Thyroid gland (tissue), 4 donors: ENCODE results near the gene NDUFS3.

Experiments used
- POLR2A ChIP-seq, 2 donors: fragments of 450-650 bp; IDR thresholded peaks; one replicate each; pipeline ENCODE4 v1.6.1; 2017; ENCODE audit warnings: antibody characterized with exemption in 2 of 2, mild to moderate bottlenecking in 2 of 2, moderate library complexity in 1 of 2
- TF ChIP-seq, protein P1 (sequence below), 6 experiments: fragments of 200-600 bp in 3 of 6; fragments of 450-650 bp in 3 of 6; sonication (generic) in 3 of 6; IDR thresholded peaks; one replicate each; pipeline ENCODE4 v1.5.1; 2016 to 2019; ENCODE audit warnings: antibody characterized with exemption in 6 of 6, mild to moderate bottlenecking in 2 of 6, inconsistent platforms in 1 of 6, moderate library complexity in 1 of 6

DNA sequence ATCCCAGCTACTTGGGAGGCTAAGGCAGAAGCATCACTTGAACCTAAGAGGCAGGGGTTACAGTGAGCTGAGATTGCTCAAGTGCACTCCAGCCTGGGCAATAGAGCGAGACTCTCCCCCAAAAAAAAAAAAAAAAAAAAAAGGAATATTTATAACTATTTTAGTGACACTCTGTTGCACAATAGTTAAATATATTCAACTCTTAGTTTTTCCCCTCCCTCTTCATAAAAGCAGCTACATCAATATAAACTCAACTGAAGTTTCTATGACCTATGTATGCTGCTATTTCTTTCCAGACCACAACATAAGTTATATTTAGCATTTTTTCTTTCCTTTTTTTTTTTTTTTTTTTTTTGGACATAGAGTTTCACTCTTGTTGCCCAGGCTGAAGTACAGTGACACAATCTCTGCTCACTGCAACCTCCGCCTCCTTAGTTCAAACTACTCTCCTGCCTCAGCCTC, 45.2 kb upstream of the NDUFS3 start:
- TF ChIP-seq, protein P1, sequence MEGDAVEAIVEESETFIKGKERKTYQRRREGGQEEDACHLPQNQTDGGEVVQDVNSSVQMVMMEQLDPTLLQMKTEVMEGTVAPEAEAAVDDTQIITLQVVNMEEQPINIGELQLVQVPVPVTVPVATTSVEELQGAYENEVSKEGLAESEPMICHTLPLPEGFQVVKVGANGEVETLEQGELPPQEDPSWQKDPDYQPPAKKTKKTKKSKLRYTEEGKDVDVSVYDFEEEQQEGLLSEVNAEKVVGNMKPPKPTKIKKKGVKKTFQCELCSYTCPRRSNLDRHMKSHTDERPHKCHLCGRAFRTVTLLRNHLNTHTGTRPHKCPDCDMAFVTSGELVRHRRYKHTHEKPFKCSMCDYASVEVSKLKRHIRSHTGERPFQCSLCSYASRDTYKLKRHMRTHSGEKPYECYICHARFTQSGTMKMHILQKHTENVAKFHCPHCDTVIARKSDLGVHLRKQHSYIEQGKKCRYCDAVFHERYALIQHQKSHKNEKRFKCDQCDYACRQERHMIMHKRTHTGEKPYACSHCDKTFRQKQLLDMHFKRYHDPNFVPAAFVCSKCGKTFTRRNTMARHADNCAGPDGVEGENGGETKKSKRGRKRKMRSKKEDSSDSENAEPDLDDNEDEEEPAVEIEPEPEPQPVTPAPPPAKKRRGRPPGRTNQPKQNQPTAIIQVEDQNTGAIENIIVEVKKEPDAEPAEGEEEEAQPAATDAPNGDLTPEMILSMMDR (IDR thresholded peaks at IDR 0.05), result no peak
- no peak for TF ChIP-seq POLR2A (IDR thresholded peaks at IDR 0.05)
